Caco-2 (cell line): ENCODE results near the gene ACSM3. TPM values are rescaled to one million over a fixed set of nuclear protein-coding genes. Genes with fewer than 3 reads are reported as not detected.
"Not testable (repeated sequence)": the region's sequence is repeated elsewhere in the genome, so short reads cannot be mapped to it uniquely, and the experiment has no call there.

ENCODE experiments used
- Bru-seq: library from RNA; stranded (reverse); fragments of 400-500 nt; gene quantifications from one replicate; lab custom pipeline; 2021; lab: Mats Ljungman, UMichigan
- BruChase-seq, 2 experiments: library from RNA; stranded (reverse); fragments of 400-500 nt; gene quantifications; one replicate each; lab custom pipeline; 2021; lab: Mats Ljungman, UMichigan
- BruUV-seq: library from RNA; stranded (reverse); fragments of 400-500 nt; replicated peaks from 2 replicates; lab custom pipeline; 2021; lab: Mats Ljungman, UMichigan
- CTCF ChIA-PET: fragments of 300-600 bp; sonication (Branson Sonifier 250); formaldehyde crosslinking; loops from one replicate; lab custom pipeline; 2022; ENCODE audit warnings: antibody characterized with exemption; lab: Charles Lee
- POLR2A ChIA-PET: fragments of 300-600 bp; sonication (Branson Sonifier 250); formaldehyde crosslinking; loops from one replicate; lab custom pipeline; 2022; ENCODE audit warnings: antibody characterized with exemption; lab: Charles Lee
- DNase-seq, 2 experiments: peaks; one replicate each; pipeline versions ENCODE4 v3.0.0 to v3.0.0-alpha.2; 2020 to 2022
- H3K27me3 ChIP-seq: replicated peaks from 2 replicates; pipeline ENCODE4 v1.6.0; 2011; ENCODE audit warnings: low read length; ENCODE audit not compliant: control insufficient read depth, insufficient read depth
- H3K36me3 ChIP-seq: 2 replicates; pipeline ENCODE4 v1.5.1; 2011; ENCODE audit warnings: low read length; ENCODE audit not compliant: control insufficient read depth, insufficient read depth
- H3K4me1 ChIP-seq: fragments of 250-450 bp; sonication (Bioruptor Pico); 2 replicates; pipeline ENCODE4 v1.5.1; 2020; ENCODE audit warnings: mild to moderate bottlenecking
- H3K4me3 ChIP-seq: 2 replicates; pipeline ENCODE4 v1.5.1; 2011; ENCODE audit warnings: low read depth, mild to moderate bottlenecking, control low read depth, low read length
- H3K9me3 ChIP-seq: fragments of 250-450 bp; sonication (Bioruptor Pico); 2 replicates; pipeline ENCODE4 v1.5.1; 2020; ENCODE audit warnings: mild to moderate bottlenecking, moderate library complexity
- H3K27ac Mint-ChIP-seq: one replicate; pipeline ENCODE4 v1.8.0; 2022; ENCODE audit warnings: mixed read lengths; ENCODE audit not compliant: unreplicated experiment
- H3K27me3 Mint-ChIP-seq: one replicate; pipeline ENCODE4 v1.8.0; 2022; ENCODE audit warnings: mixed read lengths; ENCODE audit not compliant: insufficient read depth, unreplicated experiment
- H3K36me3 Mint-ChIP-seq: one replicate; pipeline ENCODE4 v1.8.0; 2022; ENCODE audit warnings: mild to moderate bottlenecking, mixed read lengths; ENCODE audit not compliant: insufficient read depth, unreplicated experiment
- H3K4me1 Mint-ChIP-seq: one replicate; pipeline ENCODE4 v1.8.0; 2022; ENCODE audit warnings: low read depth, mixed read lengths; ENCODE audit not compliant: unreplicated experiment
- H3K4me3 Mint-ChIP-seq: one replicate; pipeline ENCODE4 v1.8.0; 2022; ENCODE audit warnings: mild to moderate bottlenecking, moderate library complexity, mixed read lengths; ENCODE audit not compliant: unreplicated experiment
- H3K9me3 Mint-ChIP-seq: one replicate; pipeline ENCODE4 v1.8.0; 2022; ENCODE audit warnings: mixed read lengths; ENCODE audit not compliant: unreplicated experiment
- intact Hi-C: fragments of 100-400 bp; cut with micrococcal nuclease; formaldehyde crosslinking; loops from one replicate; pipeline ENCODE4 v1.10.0; 2022; ENCODE audit not compliant: unreplicated experiment
- long read RNA-seq: library from polyadenylated mRNA; stranded (forward); transcript quantifications from one replicate; pipeline ENCODE4 v2.0.0, GENCODE V29; 2022
- total RNA-seq: library from RNA; stranded (reverse); gene quantifications from 2 replicates; pipeline ENCODE4 v1.2.3, GENCODE V29; 2022
- TF ChIP-seq, protein P1 (sequence below), 2 experiments: fragments of 200-600 bp in 1 of 2; IDR thresholded peaks; 1 replicate in 1 of 2; 2 replicates in 1 of 2; pipeline versions ENCODE4 v1.5.1 to v1.8.0; 2011 to 2022; ENCODE audit warnings: antibody characterized with exemption in 1 of 2, control low read depth in 1 of 2, inconsistent platforms in 1 of 2, low read depth in 1 of 2, low read length in 1 of 2, mild to moderate bottlenecking in 1 of 2, moderate library complexity in 1 of 2; ENCODE audit not compliant: insufficient read depth in 1 of 2, severe bottlenecking in 1 of 2, unreplicated experiment in 1 of 2

Gene ACSM3, protein sequence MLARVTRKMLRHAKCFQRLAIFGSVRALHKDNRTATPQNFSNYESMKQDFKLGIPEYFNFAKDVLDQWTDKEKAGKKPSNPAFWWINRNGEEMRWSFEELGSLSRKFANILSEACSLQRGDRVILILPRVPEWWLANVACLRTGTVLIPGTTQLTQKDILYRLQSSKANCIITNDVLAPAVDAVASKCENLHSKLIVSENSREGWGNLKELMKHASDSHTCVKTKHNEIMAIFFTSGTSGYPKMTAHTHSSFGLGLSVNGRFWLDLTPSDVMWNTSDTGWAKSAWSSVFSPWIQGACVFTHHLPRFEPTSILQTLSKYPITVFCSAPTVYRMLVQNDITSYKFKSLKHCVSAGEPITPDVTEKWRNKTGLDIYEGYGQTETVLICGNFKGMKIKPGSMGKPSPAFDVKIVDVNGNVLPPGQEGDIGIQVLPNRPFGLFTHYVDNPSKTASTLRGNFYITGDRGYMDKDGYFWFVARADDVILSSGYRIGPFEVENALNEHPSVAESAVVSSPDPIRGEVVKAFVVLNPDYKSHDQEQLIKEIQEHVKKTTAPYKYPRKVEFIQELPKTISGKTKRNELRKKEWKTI
- total RNA-seq = 6.9 TPM in 2 replicates
- Bru-seq, nascent RNA = percentile 32 among the genes with signal in this experiment
- percentile 28 among the genes with signal in this experiment for BruChase-seq, experiment 1, labeled RNA remaining after a 2-hour chase
- BruChase-seq, experiment 2, labeled RNA remaining after a 6-hour chase = percentile 33 among the genes with signal in this experiment
- long read RNA-seq, partial matches to known transcripts = 0 of 28 reads
- long read RNA-seq, other reads (novel, unspliced or antisense) = 23 of 28 reads

DNA sequence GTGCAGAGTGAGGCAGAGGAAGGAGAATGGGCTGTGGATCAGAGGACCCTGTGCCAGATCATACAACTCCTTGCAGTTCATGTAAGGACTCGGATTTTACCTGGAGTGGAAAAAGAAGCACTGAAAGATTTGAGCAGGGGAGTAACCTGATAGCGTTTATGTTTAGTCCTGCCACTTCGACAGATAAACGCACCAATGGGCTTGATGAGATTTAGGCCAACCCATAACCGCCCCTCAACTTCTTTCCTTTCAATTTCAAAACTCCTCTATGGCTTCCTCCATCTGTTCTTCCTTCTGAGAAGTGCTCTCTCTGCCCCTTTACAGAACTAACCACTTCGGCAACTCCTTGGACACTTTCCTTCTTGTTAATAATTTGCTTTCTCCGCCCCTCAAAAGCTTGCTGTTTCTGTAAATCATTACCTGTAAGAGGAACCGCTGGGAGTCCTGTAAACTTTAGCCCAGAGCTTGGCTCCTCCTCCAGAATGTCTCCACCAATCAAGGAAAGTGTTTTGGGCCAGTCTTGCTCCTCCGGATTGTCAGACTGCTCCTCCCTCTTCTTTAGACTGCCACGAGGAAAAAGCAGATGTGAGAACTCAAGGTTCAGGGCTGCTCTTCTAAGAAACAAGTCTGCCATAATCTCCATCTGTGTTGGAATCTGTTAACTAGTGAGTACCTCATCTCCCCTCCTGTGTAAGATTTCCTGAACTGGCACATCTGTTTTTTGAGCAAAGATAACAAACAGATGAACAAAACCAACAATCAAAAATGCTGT, at the start of gene ACSM3:
ACSM3 (plus strand) TSS at position 554 of the 772 bp plus-strand sequence. CDS start 6,021 bp downstream, outside the sequence.
- intact Hi-C loops = no loop called here
- Mint-ChIP-seq H3K27ac (peak within 1 kb of the TSS; percentile 47), H3K4me3 (peak within 1 kb of the TSS; percentile 75), H3K36me3 (peaks cover 5% of the 10 kb centered on the region), H3K27me3 (no peaks in the 10 kb centered on the region), H3K4me1 (no peaks in the 10 kb centered on the region), H3K9me3 (no peaks in the 10 kb centered on the region)
- no peaks in the 10 kb centered on the region for H3K27me3 ChIP-seq
- ChIA-PET POLR2A (interaction anchor here (0.6 to 1.4 kb wide), 2 partner anchors 43 to 1180 kb away, joined by 4 to 5 read pairs; partner anchors contain the start of genes ERI2 and REXO5), CTCF (interaction anchor here (0.6 to 1.4 kb wide), 5 partner anchors 10 to 210 kb away, joined by 3 to 6 read pairs (median 4); partner anchors contain the start of gene THUMPD1)
- no peaks in the 10 kb centered on the region for H3K9me3 ChIP-seq
- TF ChIP-seq, protein P1, sequence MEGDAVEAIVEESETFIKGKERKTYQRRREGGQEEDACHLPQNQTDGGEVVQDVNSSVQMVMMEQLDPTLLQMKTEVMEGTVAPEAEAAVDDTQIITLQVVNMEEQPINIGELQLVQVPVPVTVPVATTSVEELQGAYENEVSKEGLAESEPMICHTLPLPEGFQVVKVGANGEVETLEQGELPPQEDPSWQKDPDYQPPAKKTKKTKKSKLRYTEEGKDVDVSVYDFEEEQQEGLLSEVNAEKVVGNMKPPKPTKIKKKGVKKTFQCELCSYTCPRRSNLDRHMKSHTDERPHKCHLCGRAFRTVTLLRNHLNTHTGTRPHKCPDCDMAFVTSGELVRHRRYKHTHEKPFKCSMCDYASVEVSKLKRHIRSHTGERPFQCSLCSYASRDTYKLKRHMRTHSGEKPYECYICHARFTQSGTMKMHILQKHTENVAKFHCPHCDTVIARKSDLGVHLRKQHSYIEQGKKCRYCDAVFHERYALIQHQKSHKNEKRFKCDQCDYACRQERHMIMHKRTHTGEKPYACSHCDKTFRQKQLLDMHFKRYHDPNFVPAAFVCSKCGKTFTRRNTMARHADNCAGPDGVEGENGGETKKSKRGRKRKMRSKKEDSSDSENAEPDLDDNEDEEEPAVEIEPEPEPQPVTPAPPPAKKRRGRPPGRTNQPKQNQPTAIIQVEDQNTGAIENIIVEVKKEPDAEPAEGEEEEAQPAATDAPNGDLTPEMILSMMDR (IDR thresholded peaks at IDR 0.05; ENCODE audit: insufficient read depth in 1 of 2, low read depth in 1 of 2, low read length in 1 of 2, severe bottlenecking in 1 of 2, unreplicated experiment in 1 of 2) = no peak
- peaks cover 7% of the 10 kb centered on the region; the same call in 1 of the 2 replicates for H3K4me1 ChIP-seq
- DNase-seq = peak; percentile 89 to 93
- peak within 1 kb of the TSS; percentile 27 for H3K4me3 ChIP-seq
- no peaks in the 10 kb centered on the region for H3K36me3 ChIP-seq
- no TSS peak for BruUV-seq

DNA sequence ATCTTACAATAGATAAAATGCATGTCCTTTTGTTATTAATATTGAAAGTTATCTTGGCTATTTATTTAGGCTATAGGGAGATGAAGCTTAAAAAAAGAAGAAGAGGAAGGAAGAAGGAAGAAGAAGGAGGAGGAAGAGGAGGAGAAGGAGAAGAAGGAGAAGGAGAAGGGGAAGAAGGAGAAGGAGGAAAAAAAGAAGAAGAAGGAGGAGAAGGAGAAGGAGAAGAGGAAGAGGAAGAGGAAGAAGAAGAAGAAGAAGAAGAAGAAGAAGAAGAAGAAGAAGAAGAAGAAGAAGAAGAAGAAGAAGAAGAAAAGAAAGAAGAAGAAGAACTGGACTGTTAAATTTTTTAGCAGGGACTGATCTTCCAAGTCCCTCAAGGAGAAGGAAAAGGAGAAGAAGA, 46.1 kb upstream of the ACSM3 start:
- intact Hi-C loops, DNase-seq, H3K4me1 ChIP-seq, H3K27me3 ChIP-seq, H3K36me3 Mint-ChIP-seq, H3K4me3 ChIP-seq, H3K4me3 Mint-ChIP-seq, H3K36me3 ChIP-seq, H3K9me3 Mint-ChIP-seq, POLR2A ChIA-PET, CTCF ChIA-PET, H3K27ac Mint-ChIP-seq, BruUV-seq, H3K9me3 ChIP-seq, H3K4me1 Mint-ChIP-seq: not testable (repeated sequence)
- H3K27me3 Mint-ChIP-seq = peaks cover 14% of the 10 kb centered on the region

DNA sequence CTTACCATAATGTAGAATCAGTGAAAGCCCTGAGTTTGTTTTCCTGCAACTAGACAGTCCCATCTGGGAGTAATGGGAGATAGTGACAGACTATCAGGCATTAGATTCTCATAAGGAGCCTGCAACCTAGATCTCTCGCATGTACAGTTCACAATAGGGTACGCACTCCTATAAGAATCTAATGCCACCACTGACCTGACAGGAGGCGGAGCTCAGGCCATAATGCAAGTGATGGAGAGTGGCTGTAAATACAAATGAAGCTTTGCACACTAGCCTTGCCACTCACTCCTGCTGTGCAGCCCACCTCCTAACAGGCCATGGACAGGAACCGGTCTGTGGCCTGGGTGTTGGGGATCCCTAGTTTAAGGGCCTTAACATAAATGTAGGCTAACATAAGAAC, 43.6 kb upstream of the ACSM3 start:
- H3K4me3 Mint-ChIP-seq = no peak overlapping the region
- POLR2A ChIA-PET = no interaction called here
- no TSS peak for BruUV-seq

More for the DNA sequence above, 43.6 kb upstream of the ACSM3 start:
- TF ChIP-seq, protein P1 (IDR thresholded peaks at IDR 0.05; ENCODE audit: insufficient read depth in 1 of 2, low read depth in 1 of 2, low read length in 1 of 2, severe bottlenecking in 1 of 2, unreplicated experiment in 1 of 2) = no peak
- Histone ChIP-seq H3K4me1 (no peaks in the 10 kb centered on the region), H3K27me3 (no peaks in the 10 kb centered on the region), H3K9me3 (no peaks in the 10 kb centered on the region), H3K36me3 (no peaks in the 10 kb centered on the region), H3K4me3 (no peak overlapping the region)
- Mint-ChIP-seq H3K36me3 (no peaks in the 10 kb centered on the region), H3K4me1 (no peaks in the 10 kb centered on the region), H3K9me3 (no peaks in the 10 kb centered on the region), H3K27ac (no peak overlapping the region), H3K27me3 (peaks cover 6% of the 10 kb centered on the region)
- CTCF ChIA-PET = no interaction called here
- intact Hi-C loops = no loop called here
- no peak for DNase-seq
